Neural progenitor cell (in vitro differentiated cells): ENCODE measurements around the gene ZMPSTE24.
"Not testable (repeated sequence)": the region's sequence is repeated elsewhere in the genome, so short reads cannot be mapped to it uniquely, and the experiment has no call there.

Source experiments
- CTCF ChIP-seq: fragments of 200-600 bp; sonication (generic); IDR thresholded peaks from 2 replicates; pipeline ENCODE4 v1.5.1; 2017; ENCODE audit warnings: antibody characterized with exemption, mild to moderate bottlenecking
- EZH2 ChIP-seq: fragments of 200-600 bp; sonication (generic); IDR thresholded peaks from 2 replicates; pipeline ENCODE4 v1.6.1; 2017; ENCODE audit warnings: antibody characterized with exemption, mild to moderate bottlenecking, moderate library complexity
- EZH2phosphoT487 ChIP-seq: fragments of 200-600 bp; sonication (generic); IDR thresholded peaks from 2 replicates; pipeline ENCODE4 v1.6.1; 2017; ENCODE audit warnings: antibody characterized with exemption

GRCh38 chr1:40331403-40331802 is 73.4 kb downstream of the ZMPSTE24 start:
- TF ChIP-seq EZH2phosphoT487, EZH2, CTCF: not testable (repeated sequence)
